ENCODE measurements around the gene NR2F1-AS1. TPM values are rescaled to one million over a fixed set of nuclear protein-coding genes. Genes with fewer than 3 reads are reported as not detected.

Gene NR2F1-AS1
- total RNA-seq, 1 donor from 2014 or later, result not detected

DNA sequence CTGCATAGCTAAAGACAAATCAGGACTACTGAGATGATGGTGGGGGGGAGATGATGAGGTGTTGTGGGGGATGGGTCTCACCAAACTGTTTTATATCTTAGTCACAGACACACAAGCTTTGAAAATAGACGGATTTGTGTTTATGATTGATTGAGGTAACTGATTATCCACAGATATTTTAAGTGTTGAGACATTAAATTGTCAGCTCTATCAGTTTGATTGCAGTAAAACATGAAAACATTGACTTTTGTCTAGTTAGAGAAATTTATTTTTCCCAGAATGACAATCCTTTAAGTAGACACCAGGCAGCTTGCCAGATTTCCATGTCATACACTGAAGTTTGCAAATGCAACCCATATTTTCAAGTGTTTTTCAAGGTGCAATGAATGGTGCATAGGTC, 149.8 kb downstream of the NR2F1-AS1 start:
- ChIA-PET POLR2A (no interaction called here), CTCF (no interaction called here)
- TF ChIP-seq, protein P1, sequence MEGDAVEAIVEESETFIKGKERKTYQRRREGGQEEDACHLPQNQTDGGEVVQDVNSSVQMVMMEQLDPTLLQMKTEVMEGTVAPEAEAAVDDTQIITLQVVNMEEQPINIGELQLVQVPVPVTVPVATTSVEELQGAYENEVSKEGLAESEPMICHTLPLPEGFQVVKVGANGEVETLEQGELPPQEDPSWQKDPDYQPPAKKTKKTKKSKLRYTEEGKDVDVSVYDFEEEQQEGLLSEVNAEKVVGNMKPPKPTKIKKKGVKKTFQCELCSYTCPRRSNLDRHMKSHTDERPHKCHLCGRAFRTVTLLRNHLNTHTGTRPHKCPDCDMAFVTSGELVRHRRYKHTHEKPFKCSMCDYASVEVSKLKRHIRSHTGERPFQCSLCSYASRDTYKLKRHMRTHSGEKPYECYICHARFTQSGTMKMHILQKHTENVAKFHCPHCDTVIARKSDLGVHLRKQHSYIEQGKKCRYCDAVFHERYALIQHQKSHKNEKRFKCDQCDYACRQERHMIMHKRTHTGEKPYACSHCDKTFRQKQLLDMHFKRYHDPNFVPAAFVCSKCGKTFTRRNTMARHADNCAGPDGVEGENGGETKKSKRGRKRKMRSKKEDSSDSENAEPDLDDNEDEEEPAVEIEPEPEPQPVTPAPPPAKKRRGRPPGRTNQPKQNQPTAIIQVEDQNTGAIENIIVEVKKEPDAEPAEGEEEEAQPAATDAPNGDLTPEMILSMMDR (IDR thresholded peaks at IDR 0.05), result no peak
- intact Hi-C loops (cut with micrococcal nuclease), result no loop called here
- ATAC-seq (ENCODE audit: low read depth) (no peak), DNase-seq (no peak)
- Mint-ChIP-seq H3K4me3 (no peak overlapping the region), H3K27me3 (peaks cover 2% of the 10 kb centered on the region), H3K9me3 (no peaks in the 10 kb centered on the region), H3K36me3 (ENCODE audit: low read depth) (no peaks in the 10 kb centered on the region), H3K27ac (no peak overlapping the region), H3K4me1 (no peaks in the 10 kb centered on the region)

DNA sequence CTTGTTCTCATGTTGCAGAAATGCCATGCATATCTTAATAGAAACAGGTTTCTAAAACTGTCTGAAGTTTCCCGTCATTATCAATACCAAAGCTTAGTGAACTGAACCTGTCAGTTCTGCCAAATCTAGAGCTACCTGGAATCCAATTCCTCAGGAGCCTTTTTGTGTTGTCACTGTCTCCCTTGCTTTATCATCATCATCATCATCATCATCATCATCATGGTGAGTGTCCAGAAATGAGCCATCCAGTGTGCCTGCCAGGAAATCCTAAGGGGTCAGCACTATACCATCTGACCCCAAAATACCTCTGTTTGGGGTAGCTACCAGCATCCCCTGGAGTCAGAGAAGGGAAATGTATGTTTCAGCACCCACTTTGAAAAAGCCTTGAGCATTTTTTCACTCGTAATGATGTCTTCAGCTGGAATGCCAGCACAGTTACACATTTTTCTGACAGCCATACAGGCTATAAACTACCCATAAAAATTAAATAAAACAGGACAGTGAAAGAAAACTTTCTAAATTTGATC, 150.3 kb downstream of the NR2F1-AS1 start:
- ChIA-PET POLR2A (no interaction called here), CTCF (no interaction called here)
- H3K27me3 Mint-ChIP-seq, result peaks cover 2% of the 10 kb centered on the region
- H3K27ac Mint-ChIP-seq, result no peak overlapping the region
- DNase-seq (no peak), ATAC-seq (ENCODE audit: low read depth) (no peak)
- no peaks in the 10 kb centered on the region for H3K9me3 Mint-ChIP-seq
- TF ChIP-seq, protein P1 (IDR thresholded peaks at IDR 0.05), result no peak
- intact Hi-C loops (cut with micrococcal nuclease), result no loop called here
- no peaks in the 10 kb centered on the region for H3K4me1 Mint-ChIP-seq
- H3K36me3 Mint-ChIP-seq (ENCODE audit: low read depth), result no peaks in the 10 kb centered on the region
- H3K4me3 Mint-ChIP-seq, result no peak overlapping the region

DNA sequence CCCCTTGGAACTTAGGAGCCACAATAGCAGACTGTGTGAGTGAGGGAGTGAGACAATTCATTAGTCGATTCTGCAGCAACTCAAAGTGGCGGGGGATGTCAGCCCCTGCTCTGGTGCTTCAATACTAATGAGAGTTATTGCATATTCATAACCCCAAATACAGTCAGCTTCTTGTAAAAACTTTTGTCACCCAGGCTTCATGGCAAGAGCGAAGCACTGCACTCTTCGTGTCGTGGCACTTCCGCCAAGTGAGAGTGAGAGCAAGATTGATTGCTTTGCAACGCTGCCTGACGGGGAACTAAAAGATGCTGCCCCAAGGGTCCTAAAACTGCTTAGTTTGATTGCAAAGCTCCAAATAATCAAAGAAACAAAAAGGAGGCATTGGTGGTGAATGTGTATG, 150.9 kb downstream of the NR2F1-AS1 start:
- TF ChIP-seq, protein P1 (IDR thresholded peaks at IDR 0.05), result no peak
- Mint-ChIP-seq H3K36me3 (ENCODE audit: low read depth) (no peaks in the 10 kb centered on the region), H3K4me3 (no peak overlapping the region), H3K9me3 (no peaks in the 10 kb centered on the region), H3K4me1 (no peaks in the 10 kb centered on the region), H3K27ac (no peak overlapping the region), H3K27me3 (peaks cover 2% of the 10 kb centered on the region)
- ATAC-seq (ENCODE audit: low read depth) (no peak), DNase-seq (no peak)
- intact Hi-C loops (cut with micrococcal nuclease), result no loop called here
- POLR2A ChIA-PET, result no interaction called here
- CTCF ChIA-PET, result no interaction called here

DNA sequence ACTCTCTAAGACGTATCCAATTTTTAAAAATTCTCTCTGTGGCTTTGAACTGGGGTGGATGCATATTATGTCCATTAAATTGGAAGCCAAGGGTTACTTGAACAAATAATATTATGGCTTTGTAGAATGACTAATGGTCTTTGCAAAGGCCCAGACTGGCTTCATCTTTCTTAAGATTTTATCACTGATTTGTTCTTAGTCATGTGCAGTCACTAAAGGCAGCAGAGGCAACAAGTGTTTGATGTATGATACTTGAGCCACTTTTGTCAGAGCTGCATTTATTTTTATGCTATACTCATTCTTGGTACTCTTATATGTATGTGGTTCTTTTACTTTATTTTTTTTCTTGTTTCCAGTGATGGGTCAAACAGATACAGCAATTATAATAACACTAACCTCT, 152.2 kb downstream of the NR2F1-AS1 start:
- Mint-ChIP-seq H3K27ac (no peak overlapping the region), H3K4me3 (no peak overlapping the region), H3K27me3 (peaks cover 2% of the 10 kb centered on the region), H3K9me3 (no peaks in the 10 kb centered on the region), H3K36me3 (ENCODE audit: low read depth) (no peaks in the 10 kb centered on the region), H3K4me1 (no peaks in the 10 kb centered on the region)
- ChIA-PET POLR2A (no interaction called here), CTCF (no interaction called here)
- TF ChIP-seq, protein P1 (IDR thresholded peaks at IDR 0.05), result no peak
- no peak for ATAC-seq (ENCODE audit: low read depth)
- intact Hi-C loops (cut with micrococcal nuclease), result no loop called here
- DNase-seq, result no peak

DNA sequence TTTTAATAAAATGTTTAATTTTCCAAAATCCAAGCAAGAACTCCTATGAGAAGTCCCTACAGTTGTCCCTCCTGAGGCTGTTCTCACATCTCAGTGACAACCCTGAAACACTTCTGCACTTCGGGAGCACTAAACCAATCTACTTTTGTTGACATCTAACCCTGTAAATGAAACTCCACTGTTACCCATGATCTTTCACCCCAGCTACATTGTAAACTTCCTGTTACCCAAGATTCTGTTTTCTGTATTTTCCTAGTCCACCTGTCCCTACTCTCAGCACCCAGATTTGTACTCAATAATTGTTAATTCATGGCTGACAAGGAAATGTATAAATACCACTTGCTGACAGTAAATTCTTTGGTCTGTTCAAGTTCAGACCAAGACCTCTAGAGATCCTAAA, 153.7 kb downstream of the NR2F1-AS1 start:
- peaks cover 2% of the 10 kb centered on the region for H3K27me3 Mint-ChIP-seq
- TF ChIP-seq, protein P1 (IDR thresholded peaks at IDR 0.05), result no peak
- H3K4me3 Mint-ChIP-seq, result no peak overlapping the region
- H3K36me3 Mint-ChIP-seq (ENCODE audit: low read depth), result no peaks in the 10 kb centered on the region
- intact Hi-C loops (cut with micrococcal nuclease), result no loop called here
- no peaks in the 10 kb centered on the region for H3K9me3 Mint-ChIP-seq
- CTCF ChIA-PET, result no interaction called here
- no peaks in the 10 kb centered on the region for H3K4me1 Mint-ChIP-seq
- ATAC-seq (ENCODE audit: low read depth) (no peak), DNase-seq (no peak)
- POLR2A ChIA-PET, result no interaction called here
- H3K27ac Mint-ChIP-seq, result no peak overlapping the region

Data from activated B cell treated with CpG ODN at 0.5 μM for 24 hours (primary cell).